Kidney epithelial cell (primary cell): ENCODE results near the gene MEX3B. TPM values are rescaled to one million over a fixed set of nuclear protein-coding genes. Genes with fewer than 3 reads are reported as not detected.
A peak's percentile ranks its signal among the peaks of the same experiment; 100 is the strongest.

Source experiments
- DNase-seq: peaks from one replicate; pipeline ENCODE4 v3.0.0-alpha.2; 2010; ENCODE audit warnings: low read depth
- H3K27me3 ChIP-seq: 2 replicates; pipeline ENCODE4 v1.6.0; 2011; ENCODE audit warnings: low read length; ENCODE audit not compliant: control insufficient read depth, insufficient read depth
- H3K36me3 ChIP-seq: 2 replicates; pipeline ENCODE4 v1.5.1; 2011; ENCODE audit warnings: low read length; ENCODE audit not compliant: control insufficient read depth, insufficient read depth
- H3K4me3 ChIP-seq: 2 replicates; pipeline ENCODE4 v1.5.1; 2011; ENCODE audit warnings: low read depth, mild to moderate bottlenecking, control low read depth, low read length
- total RNA-seq: library from RNA; depleted of rRNA; stranded (reverse); fragments of >200 nt; gene quantifications from 2 replicates; pipeline ENCODE4 v1.2.3, GENCODE V29; 2015
- TF ChIP-seq, protein P1 (sequence below): IDR thresholded peaks from 2 replicates; pipeline ENCODE4 v1.5.1; 2011; ENCODE audit warnings: mild to moderate bottlenecking, moderate library complexity, low read length, control low read depth, inconsistent platforms; ENCODE audit not compliant: insufficient read depth, poor library complexity, severe bottlenecking

Gene MEX3B
- total RNA-seq, 1 donor from 2014 or later, result 18.8 TPM

DNA sequence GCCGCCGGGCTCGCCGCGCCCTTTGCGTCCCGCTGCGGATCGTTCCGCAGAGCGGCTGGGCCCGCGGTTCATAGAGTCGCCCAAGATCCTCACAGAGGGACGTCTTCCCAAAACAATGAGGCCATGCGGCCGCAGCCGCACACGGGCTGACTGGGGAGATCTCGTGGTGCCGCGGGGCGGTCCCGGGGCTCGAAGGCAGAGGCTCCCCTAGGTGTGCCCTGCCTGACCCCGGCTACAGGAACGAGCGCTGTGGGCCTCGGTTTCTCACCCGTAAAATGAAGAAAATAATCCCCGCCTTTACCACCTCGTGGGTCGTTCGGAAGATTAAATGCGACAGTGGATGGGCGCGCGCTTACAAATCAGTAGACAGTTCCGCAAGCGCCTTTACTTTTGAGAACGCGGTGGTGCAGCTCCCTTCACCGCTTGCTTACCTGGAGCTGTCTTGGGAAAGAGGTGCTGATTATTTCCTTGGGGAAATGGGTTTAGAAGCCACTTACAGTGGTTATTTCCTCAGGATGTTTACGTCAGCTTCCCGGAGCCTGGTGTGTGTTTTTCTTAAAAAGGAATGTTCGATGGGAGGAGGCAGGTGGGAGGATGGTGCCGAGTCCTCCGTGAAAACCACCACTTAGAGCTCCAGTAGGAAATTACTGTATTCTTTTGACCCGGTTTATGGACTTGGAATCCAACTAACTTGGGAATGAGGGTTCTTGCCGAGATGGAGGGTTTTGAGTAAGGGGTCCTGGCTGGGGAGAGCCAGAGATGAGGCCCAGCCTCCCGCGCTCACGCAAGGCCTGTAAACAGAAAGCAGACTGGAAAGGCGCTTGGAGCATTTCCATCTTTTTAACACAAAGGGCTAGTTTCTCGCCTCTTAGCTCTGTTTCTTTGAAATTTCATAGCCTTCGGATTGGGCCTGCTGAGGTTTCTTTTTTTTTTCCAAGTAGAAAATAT lies 1.9 kb upstream of the MEX3B start:
- H3K36me3 ChIP-seq, result no peaks in the 10 kb centered on the region
- peak overlapping the region; percentile 47 for H3K4me3 ChIP-seq
- TF ChIP-seq, protein P1, sequence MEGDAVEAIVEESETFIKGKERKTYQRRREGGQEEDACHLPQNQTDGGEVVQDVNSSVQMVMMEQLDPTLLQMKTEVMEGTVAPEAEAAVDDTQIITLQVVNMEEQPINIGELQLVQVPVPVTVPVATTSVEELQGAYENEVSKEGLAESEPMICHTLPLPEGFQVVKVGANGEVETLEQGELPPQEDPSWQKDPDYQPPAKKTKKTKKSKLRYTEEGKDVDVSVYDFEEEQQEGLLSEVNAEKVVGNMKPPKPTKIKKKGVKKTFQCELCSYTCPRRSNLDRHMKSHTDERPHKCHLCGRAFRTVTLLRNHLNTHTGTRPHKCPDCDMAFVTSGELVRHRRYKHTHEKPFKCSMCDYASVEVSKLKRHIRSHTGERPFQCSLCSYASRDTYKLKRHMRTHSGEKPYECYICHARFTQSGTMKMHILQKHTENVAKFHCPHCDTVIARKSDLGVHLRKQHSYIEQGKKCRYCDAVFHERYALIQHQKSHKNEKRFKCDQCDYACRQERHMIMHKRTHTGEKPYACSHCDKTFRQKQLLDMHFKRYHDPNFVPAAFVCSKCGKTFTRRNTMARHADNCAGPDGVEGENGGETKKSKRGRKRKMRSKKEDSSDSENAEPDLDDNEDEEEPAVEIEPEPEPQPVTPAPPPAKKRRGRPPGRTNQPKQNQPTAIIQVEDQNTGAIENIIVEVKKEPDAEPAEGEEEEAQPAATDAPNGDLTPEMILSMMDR, result no peak
- DNase-seq, result no peak
- H3K27me3 ChIP-seq, result peaks cover 10% of the 10 kb centered on the region

DNA sequence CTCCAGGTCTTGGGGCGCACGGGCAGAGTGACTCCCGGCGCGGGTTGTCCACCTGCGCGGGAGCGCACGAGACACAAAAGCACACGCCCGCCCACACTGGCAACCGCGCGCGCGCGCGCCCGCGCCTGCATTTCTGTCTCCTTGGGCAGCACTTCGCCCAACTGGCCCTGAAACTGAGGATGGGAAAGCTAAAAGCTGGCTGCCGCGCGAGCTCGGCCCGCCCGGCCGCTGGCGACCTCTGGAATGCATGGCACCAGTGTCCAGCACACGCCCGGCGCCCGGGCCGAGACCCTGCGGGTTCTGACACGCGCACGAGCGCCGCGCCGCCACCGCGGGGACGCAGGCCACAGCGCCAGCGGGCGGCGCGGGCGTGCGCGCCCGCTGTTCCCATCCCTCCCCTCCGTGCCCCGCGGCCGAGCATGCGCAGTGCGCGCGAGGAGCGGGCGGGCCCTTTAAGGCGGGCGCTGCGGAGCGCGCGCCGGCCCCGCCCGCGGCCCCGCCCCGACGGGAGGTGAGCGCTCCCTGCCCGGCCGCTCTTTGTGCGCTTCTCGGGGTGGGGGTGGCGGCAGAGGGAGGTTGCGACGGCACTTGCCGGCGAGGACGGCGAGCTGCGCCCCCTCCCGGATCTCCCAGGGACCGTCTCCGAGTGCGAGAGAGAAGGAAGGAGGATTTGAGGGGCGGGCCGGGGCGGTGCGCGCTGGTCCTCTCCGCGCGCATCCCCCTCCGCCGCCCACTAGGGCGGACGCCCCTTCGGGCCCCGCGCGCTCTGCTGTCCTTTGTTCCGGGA lies 1.0 kb upstream of the MEX3B start:
- DNase-seq, result peak; percentile 51
- TF ChIP-seq, protein P1, result peak; percentile 62
- Histone ChIP-seq H3K36me3 (no peaks in the 10 kb centered on the region), H3K27me3 (peaks cover 10% of the 10 kb centered on the region), H3K4me3 (peak overlapping the region; percentile 74)

DNA sequence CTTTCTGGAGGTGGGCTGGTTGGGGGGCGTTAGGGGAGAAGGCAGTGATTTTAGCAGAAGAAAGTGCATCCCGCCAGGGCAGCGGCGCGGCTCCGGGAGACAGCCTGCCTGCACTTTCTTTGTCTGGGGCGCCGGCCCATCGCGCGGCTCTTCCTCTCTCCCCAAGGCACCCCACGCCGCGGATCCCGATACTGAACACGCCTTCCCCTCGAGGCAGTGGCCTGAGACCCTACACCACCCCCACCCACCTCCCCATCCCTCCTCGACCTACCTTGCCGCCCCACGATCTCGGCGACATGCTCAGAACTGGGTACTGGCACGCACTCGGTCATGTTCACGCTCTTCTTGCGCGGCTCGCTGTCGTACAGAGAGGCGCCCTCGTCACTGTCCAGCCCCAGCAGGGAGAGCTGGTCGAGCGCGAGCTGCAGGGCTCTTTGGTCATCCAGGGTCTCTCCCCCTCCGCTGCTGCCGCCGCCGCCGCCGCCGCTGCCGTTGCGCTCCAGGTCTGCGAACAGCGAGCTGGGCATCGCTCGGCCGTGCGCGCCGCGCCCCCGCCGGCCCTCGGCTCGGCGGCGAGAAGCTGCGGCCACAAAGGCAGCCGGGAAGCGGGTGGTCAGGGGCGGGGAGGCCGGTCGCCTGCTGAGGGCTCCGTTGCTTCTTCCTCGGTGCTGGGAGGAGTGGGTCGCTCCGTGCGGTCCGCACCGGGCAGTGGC lies 483 bp downstream of the MEX3B start:
- Histone ChIP-seq H3K27me3 (peaks cover 10% of the 10 kb centered on the region), H3K4me3 (peak overlapping the region; percentile 74), H3K36me3 (no peaks in the 10 kb centered on the region)
- TF ChIP-seq, protein P1, result no peak
- no peak for DNase-seq

GRCh38 chr15:82044373-82045178 lies 1.2 kb downstream of the MEX3B start:
- H3K36me3 ChIP-seq, result no peaks in the 10 kb centered on the region
- H3K4me3 ChIP-seq, result peak overlapping the region; percentile 74
- peaks cover 8% of the 10 kb centered on the region for H3K27me3 ChIP-seq
- DNase-seq, result no peak
- TF ChIP-seq, protein P1, result no peak

- H3K4me3 ChIP-seq, result peak overlapping the region; percentile 74
- H3K27me3 ChIP-seq, result peaks cover 7% of the 10 kb centered on the region
- TF ChIP-seq, protein P1, result no peak
- no peak for DNase-seq
- no peaks in the 10 kb centered on the region for H3K36me3 ChIP-seq
Measured at GRCh38 chr15:82043796-82044372, 1.9 kb downstream of the MEX3B start.
